Measurements from ENCODE around the gene CLDN1. TPM values are rescaled to one million over a fixed set of nuclear protein-coding genes. Genes with fewer than 3 reads are reported as not detected.

The CLDN1 gene
- total and polyA plus RNA-seq, 2 donors (not counting 1 experiment from before 2014, with no cell fraction given), result 3.0 to 7.1 TPM

- H3K4me2 ChIP-seq (ENCODE audit: extremely low read depth, insufficient read depth, low read length), result no peak overlapping the region
- H3K9ac ChIP-seq (ENCODE audit: insufficient read depth, low read length), result no peak overlapping the region
- H3K27me3 ChIP-seq (ENCODE audit: control insufficient read depth, insufficient read depth, low read length), result no peaks in the 10 kb centered on the region
- H3K4me3 ChIP-seq (replicated peaks in 1 of 4; ENCODE audit: control extremely low read depth in 1 of 4, insufficient read depth in 1 of 4, low read depth in 3 of 4, low read length in 4 of 4), result no peak overlapping the region
- no peak for DNase-seq (ENCODE audit: low read depth in 2 of 2)
- H2AFZ ChIP-seq (ENCODE audit: low read length), result no peak overlapping the region
- H3K79me2 ChIP-seq (ENCODE audit: control insufficient read depth, insufficient read depth, low read length), result no peaks in the 10 kb centered on the region
- H3K4me1 ChIP-seq (ENCODE audit: control insufficient read depth, extremely low read depth, insufficient read depth, low read length), result no peaks in the 10 kb centered on the region
- no peak for TF ChIP-seq EZH2 (IDR thresholded peaks at IDR 0.05; ENCODE audit: low read length, missing control alignments)
- TF ChIP-seq, protein P1, sequence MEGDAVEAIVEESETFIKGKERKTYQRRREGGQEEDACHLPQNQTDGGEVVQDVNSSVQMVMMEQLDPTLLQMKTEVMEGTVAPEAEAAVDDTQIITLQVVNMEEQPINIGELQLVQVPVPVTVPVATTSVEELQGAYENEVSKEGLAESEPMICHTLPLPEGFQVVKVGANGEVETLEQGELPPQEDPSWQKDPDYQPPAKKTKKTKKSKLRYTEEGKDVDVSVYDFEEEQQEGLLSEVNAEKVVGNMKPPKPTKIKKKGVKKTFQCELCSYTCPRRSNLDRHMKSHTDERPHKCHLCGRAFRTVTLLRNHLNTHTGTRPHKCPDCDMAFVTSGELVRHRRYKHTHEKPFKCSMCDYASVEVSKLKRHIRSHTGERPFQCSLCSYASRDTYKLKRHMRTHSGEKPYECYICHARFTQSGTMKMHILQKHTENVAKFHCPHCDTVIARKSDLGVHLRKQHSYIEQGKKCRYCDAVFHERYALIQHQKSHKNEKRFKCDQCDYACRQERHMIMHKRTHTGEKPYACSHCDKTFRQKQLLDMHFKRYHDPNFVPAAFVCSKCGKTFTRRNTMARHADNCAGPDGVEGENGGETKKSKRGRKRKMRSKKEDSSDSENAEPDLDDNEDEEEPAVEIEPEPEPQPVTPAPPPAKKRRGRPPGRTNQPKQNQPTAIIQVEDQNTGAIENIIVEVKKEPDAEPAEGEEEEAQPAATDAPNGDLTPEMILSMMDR (conservative IDR thresholded peaks at IDR 0.05 in 1 of 2, IDR thresholded peaks at IDR 0.05 in 1 of 2; ENCODE audit: low read depth in 1 of 2, low read length in 2 of 2), result no peak
- H3K9me3 ChIP-seq (ENCODE audit: control insufficient read depth, insufficient read depth, low read depth, low read length), result no peaks in the 10 kb centered on the region
- H3K36me3 ChIP-seq (ENCODE audit: control insufficient read depth, insufficient read depth, low read length), result no peaks in the 10 kb centered on the region
- H3K27ac ChIP-seq (ENCODE audit: insufficient read depth, low read length), result no peak overlapping the region
- H4K20me1 ChIP-seq (ENCODE audit: control insufficient read depth, extremely low read depth, insufficient read depth, low read length), result no peaks in the 10 kb centered on the region
Observed at GRCh38 chr3:190289989-190290388, 32.3 kb downstream of the CLDN1 start.

DNA sequence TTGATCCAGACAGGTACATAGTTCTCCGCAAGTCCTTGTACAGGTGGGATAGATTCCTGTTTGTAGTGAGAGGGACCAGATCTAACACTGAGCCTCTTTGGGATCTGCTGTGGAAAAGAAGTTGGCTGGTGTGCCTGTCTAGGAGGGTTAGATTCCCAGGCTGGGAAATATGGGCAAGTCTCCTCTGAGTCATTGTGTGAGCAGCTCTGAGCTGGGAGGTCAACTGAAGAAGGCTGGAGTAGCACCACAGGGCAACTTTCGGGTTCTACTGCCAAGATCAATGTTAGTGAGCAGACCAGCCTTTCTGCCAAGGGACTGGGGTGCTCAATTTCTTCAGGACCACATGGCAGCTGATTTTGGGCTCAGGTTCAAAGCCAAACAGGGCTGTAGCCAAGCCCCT is 33.4 kb downstream of the CLDN1 start:
- H3K79me2 ChIP-seq (ENCODE audit: control insufficient read depth, insufficient read depth, low read length), result no peaks in the 10 kb centered on the region
- no peak overlapping the region for H2AFZ ChIP-seq (ENCODE audit: low read length)
- H3K27ac ChIP-seq (ENCODE audit: insufficient read depth, low read length), result no peak overlapping the region
- H3K36me3 ChIP-seq (ENCODE audit: control insufficient read depth, insufficient read depth, low read length), result no peaks in the 10 kb centered on the region
- H3K4me3 ChIP-seq (replicated peaks in 1 of 4; ENCODE audit: control extremely low read depth in 1 of 4, insufficient read depth in 1 of 4, low read depth in 3 of 4, low read length in 4 of 4), result no peak overlapping the region
- H4K20me1 ChIP-seq (ENCODE audit: control insufficient read depth, extremely low read depth, insufficient read depth, low read length), result no peaks in the 10 kb centered on the region
- H3K9me3 ChIP-seq (ENCODE audit: control insufficient read depth, insufficient read depth, low read depth, low read length), result no peaks in the 10 kb centered on the region
- TF ChIP-seq, protein P1 (conservative IDR thresholded peaks at IDR 0.05 in 1 of 2, IDR thresholded peaks at IDR 0.05 in 1 of 2; ENCODE audit: low read depth in 1 of 2, low read length in 2 of 2), result no peak
- TF ChIP-seq EZH2 (IDR thresholded peaks at IDR 0.05; ENCODE audit: low read length, missing control alignments), result no peak
- no peaks in the 10 kb centered on the region for H3K4me1 ChIP-seq (ENCODE audit: control insufficient read depth, extremely low read depth, insufficient read depth, low read length)
- no peak for DNase-seq (ENCODE audit: low read depth in 2 of 2)
- no peak overlapping the region for H3K4me2 ChIP-seq (ENCODE audit: extremely low read depth, insufficient read depth, low read length)
- H3K27me3 ChIP-seq (ENCODE audit: control insufficient read depth, insufficient read depth, low read length), result no peaks in the 10 kb centered on the region
- no peak overlapping the region for H3K9ac ChIP-seq (ENCODE audit: insufficient read depth, low read length)

DNA sequence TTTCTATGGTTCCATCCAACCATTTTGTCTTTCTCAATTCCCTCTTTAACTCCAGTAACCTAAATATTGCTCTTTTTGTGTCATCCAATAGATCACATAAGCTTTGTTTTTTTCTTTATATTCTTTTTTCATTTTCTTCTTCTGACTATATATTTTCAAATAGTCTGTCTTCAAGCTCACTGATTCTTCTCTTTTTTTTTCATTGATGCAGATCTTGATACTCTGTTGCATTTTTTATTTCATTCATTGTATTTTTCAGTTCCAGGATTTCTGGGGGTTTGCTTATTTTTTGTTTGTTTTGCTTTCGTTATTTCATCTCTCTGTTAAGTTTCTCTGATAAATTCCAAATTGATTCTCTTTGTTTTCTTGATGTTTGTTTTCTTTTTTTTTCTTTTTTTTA is 36.2 kb downstream of the CLDN1 start:
- no peak for DNase-seq (ENCODE audit: low read depth in 2 of 2)
- Histone ChIP-seq H4K20me1 (ENCODE audit: control insufficient read depth, extremely low read depth, insufficient read depth, low read length) (no peaks in the 10 kb centered on the region), H3K27ac (ENCODE audit: insufficient read depth, low read length) (no peak overlapping the region), H3K9ac (ENCODE audit: insufficient read depth, low read length) (no peak overlapping the region), H3K4me1 (ENCODE audit: control insufficient read depth, extremely low read depth, insufficient read depth, low read length) (peaks cover 2% of the 10 kb centered on the region), H3K79me2 (ENCODE audit: control insufficient read depth, insufficient read depth, low read length) (no peaks in the 10 kb centered on the region), H3K4me3 (replicated peaks in 1 of 4; ENCODE audit: control extremely low read depth in 1 of 4, insufficient read depth in 1 of 4, low read depth in 3 of 4, low read length in 4 of 4) (no peak overlapping the region), H3K27me3 (ENCODE audit: control insufficient read depth, insufficient read depth, low read length) (no peaks in the 10 kb centered on the region), H3K9me3 (ENCODE audit: control insufficient read depth, insufficient read depth, low read depth, low read length) (no peaks in the 10 kb centered on the region), H3K36me3 (ENCODE audit: control insufficient read depth, insufficient read depth, low read length) (no peaks in the 10 kb centered on the region), H2AFZ (ENCODE audit: low read length) (no peak overlapping the region), H3K4me2 (ENCODE audit: extremely low read depth, insufficient read depth, low read length) (no peak overlapping the region)
- TF ChIP-seq, protein P1 (conservative IDR thresholded peaks at IDR 0.05 in 1 of 2, IDR thresholded peaks at IDR 0.05 in 1 of 2; ENCODE audit: low read depth in 1 of 2, low read length in 2 of 2), result no peak
- TF ChIP-seq EZH2 (IDR thresholded peaks at IDR 0.05; ENCODE audit: low read length, missing control alignments), result no peak

Measured in fibroblast of lung (primary cell).